Right atrium auricular region (tissue), 2 donors: ENCODE data around the gene CPPED1. TPM values are rescaled to one million over a fixed set of nuclear protein-coding genes. Genes with fewer than 3 reads are reported as not detected.

ENCODE experiments used
- DNase-seq: peaks from one replicate; pipeline ENCODE4 v3.0.0-alpha.2; 2019; ENCODE audit warnings: low spot score
- H3K27ac ChIP-seq, 2 donors: fragments of 200-600 bp; sonication (generic); 1 replicate in 1 of 2; 2 replicates in 1 of 2; pipeline ENCODE4 v1.5.1; 2016 to 2019
- H3K27me3 ChIP-seq, 2 donors: fragments of 200-600 bp; sonication (generic); one replicate each; pipeline versions ENCODE4 v1.5.1 to v1.6.0; 2017 to 2019
- H3K36me3 ChIP-seq: fragments of 200-600 bp; sonication (generic); one replicate; pipeline ENCODE4 v1.5.1; 2016
- H3K4me1 ChIP-seq, 2 donors: fragments of 200-600 bp; sonication (generic); one replicate each; pipeline versions ENCODE4 v1.5.1 to v1.6.0; 2017 to 2019
- H3K4me3 ChIP-seq, 2 donors: fragments of 200-600 bp; sonication (generic); 1 replicate in 1 of 2; 2 replicates in 1 of 2; pipeline ENCODE4 v1.5.1; 2017 to 2019; ENCODE audit warnings: mild to moderate bottlenecking in 1 of 2, moderate library complexity in 1 of 2
- H3K9me3 ChIP-seq, 2 donors: fragments of 200-600 bp; sonication (generic); one replicate each; pipeline ENCODE4 v1.5.1; 2019
- CTCF ChIP-seq, 2 donors: fragments of 200-600 bp; sonication (generic); IDR thresholded peaks; one replicate each; pipeline ENCODE4 v1.5.1; 2019; ENCODE audit warnings: antibody characterized with exemption in 2 of 2
- total RNA-seq, 2 donors: library from RNA; depleted of rRNA; stranded (reverse); fragments of >200 nt; gene quantifications; one replicate each; pipeline ENCODE4 v1.1.0, GENCODE V29; 2016

The CPPED1 gene
- total RNA-seq, 2 donors from 2014 or later = 5.9 to 6.4 TPM

GRCh38 chr16:12688951-12689850, 114.5 kb downstream of the CPPED1 start:
- Histone ChIP-seq H3K4me1 (no peaks in the 10 kb centered on the region), H3K27ac (no peak overlapping the region), H3K36me3 (no peaks in the 10 kb centered on the region), H3K4me3 (no peak overlapping the region), H3K27me3 (no peaks in the 10 kb centered on the region), H3K9me3 (no peaks in the 10 kb centered on the region)
- TF ChIP-seq CTCF (IDR thresholded peaks at IDR 0.05) = no peak
- DNase-seq = no peak

- no peak for TF ChIP-seq CTCF (IDR thresholded peaks at IDR 0.05)
- H3K9me3 ChIP-seq = no peaks in the 10 kb centered on the region
- H3K27ac ChIP-seq = no peak overlapping the region
- no peaks in the 10 kb centered on the region for H3K27me3 ChIP-seq
- no peak overlapping the region for H3K4me3 ChIP-seq
- no peak for DNase-seq
- H3K4me1 ChIP-seq = no peaks in the 10 kb centered on the region
- no peaks in the 10 kb centered on the region for H3K36me3 ChIP-seq
Observed at GRCh38 chr16:12685806-12686205, 117.9 kb downstream of the CPPED1 start.

GRCh38 chr16:12682432-12683165, 121.1 kb downstream of the CPPED1 start:
- H3K9me3 ChIP-seq = peaks cover 0 to 8% of the 10 kb centered on the region in 2 donors
- no peak overlapping the region for H3K27ac ChIP-seq
- H3K4me3 ChIP-seq = no peak overlapping the region
- H3K4me1 ChIP-seq = no peaks in the 10 kb centered on the region
- no peak for DNase-seq
- H3K36me3 ChIP-seq = no peaks in the 10 kb centered on the region
- TF ChIP-seq CTCF (IDR thresholded peaks at IDR 0.05) = no peak
- no peaks in the 10 kb centered on the region for H3K27me3 ChIP-seq

GRCh38 chr16:12681653-12682052, 122.0 kb downstream of the CPPED1 start:
- TF ChIP-seq CTCF (IDR thresholded peaks at IDR 0.05) = no peak
- no peaks in the 10 kb centered on the region for H3K27me3 ChIP-seq
- no peaks in the 10 kb centered on the region for H3K4me1 ChIP-seq
- no peaks in the 10 kb centered on the region for H3K36me3 ChIP-seq
- DNase-seq = no peak
- H3K4me3 ChIP-seq = no peak overlapping the region
- H3K9me3 ChIP-seq = peaks cover 0 to 8% of the 10 kb centered on the region in 2 donors
- H3K27ac ChIP-seq = no peak overlapping the region

GRCh38 chr16:12680531-12680930, 123.2 kb downstream of the CPPED1 start:
- Histone ChIP-seq H3K4me3 (no peak overlapping the region), H3K27me3 (no peaks in the 10 kb centered on the region), H3K36me3 (no peaks in the 10 kb centered on the region), H3K4me1 (no peaks in the 10 kb centered on the region), H3K9me3 (peaks cover 0 to 8% of the 10 kb centered on the region in 2 donors), H3K27ac (no peak overlapping the region)
- no peak for TF ChIP-seq CTCF (IDR thresholded peaks at IDR 0.05)
- no peak for DNase-seq
